GM12872 (cell line): ENCODE results near the gene KCP.
A peak's percentile ranks its signal among the peaks of the same experiment; 100 is the strongest.

Experiments
- CTCF ChIP-seq: IDR thresholded peaks from 3 replicates; pipeline ENCODE4 v1.5.1; 2011; ENCODE audit warnings: low read depth, mild to moderate bottlenecking, low read length, moderate library complexity; ENCODE audit not compliant: insufficient read depth

Gene KCP

GRCh38 chr7:128941323-128941890, 30.9 kb upstream of the KCP start:
- TF ChIP-seq CTCF = no peak

GRCh38 chr7:128940494-128941322, 30.2 kb upstream of the KCP start:
- no peak for TF ChIP-seq CTCF

DNA sequence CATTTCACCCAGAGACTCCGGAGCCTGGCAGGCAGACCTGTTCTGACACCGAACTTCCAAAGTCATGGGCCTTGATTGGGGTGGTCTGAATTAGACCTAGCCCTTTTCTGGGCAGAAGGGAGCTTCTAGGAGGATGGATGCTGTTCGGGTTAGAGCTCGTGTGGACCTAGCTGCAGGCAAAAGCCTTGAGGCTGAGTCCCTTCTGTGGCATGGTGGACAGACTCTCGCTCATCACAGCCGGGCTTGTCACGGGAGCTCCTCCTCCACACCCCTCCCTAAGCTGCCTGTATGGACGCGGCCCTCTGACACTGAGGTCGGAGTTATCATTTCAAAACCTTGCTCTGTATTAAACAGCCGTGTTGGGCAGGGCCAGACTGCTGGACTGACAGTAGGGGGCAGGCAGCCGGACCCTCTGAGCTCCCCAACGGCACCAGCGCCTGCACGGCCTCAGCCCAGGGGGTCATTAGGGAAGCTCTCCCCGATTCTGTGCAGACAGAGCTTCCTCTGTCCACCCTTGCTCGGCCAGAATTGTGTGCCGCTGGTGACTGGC, 29.4 kb upstream of the KCP start:
- TF ChIP-seq CTCF = peak; percentile 32; the same call in 1 of the 3 replicates

GRCh38 chr7:128939075-128939860, 28.8 kb upstream of the KCP start:
- no peak for TF ChIP-seq CTCF

DNA sequence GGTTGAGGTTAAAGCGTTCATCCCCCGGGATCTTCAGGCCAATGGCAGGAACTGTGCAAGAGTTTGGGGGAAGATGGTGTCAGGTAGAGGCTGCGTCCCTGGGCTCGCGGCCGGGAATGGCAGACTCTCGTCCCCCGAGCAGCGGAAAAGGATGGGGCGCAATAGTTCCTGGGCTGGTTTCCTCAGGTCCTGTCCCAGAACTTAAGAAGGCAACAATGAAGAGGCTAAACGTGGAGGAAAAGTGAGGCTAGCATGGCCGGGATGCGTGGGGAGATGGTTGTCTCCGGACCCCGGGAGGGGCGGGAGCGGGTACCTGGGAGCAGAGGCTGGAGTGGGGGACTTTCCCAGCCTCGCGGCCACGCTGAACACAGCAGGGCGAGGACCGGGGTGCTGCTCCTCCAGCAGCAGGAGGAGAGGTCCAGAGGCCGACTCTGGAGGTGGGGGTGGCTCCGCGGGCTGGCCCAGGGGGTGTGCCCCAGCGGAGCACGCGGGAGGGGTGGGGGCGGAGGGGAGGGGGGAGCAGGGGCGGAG, 28.1 kb upstream of the KCP start:
- TF ChIP-seq CTCF = no peak

- TF ChIP-seq CTCF = no peak
Measured at GRCh38 chr7:128937647-128938543, 27.4 kb upstream of the KCP start, which contains the start of gene IRF5. TSS of gene IRF5 (plus strand) at chr7:128937927. CDS start at chr7:128942082, 4,155 bp downstream.
